Spleen (tissue), 11 donors: ENCODE measurements around the gene TRIM41. TPM values are rescaled to one million over a fixed set of nuclear protein-coding genes. Genes with fewer than 3 reads are reported as not detected.
"Not testable (repeated sequence)": the region's sequence is repeated elsewhere in the genome, so short reads cannot be mapped to it uniquely, and the experiment has no call there.

Experiments
- DNase-seq: peaks from one replicate; pipeline ENCODE4 v3.0.0-alpha.2; 2020
- H3K27ac ChIP-seq, 8 donors: fragments of 200-600 bp; sonication (generic) in 7 of 8; 1 replicate in 4 of 8; 2 replicates in 4 of 8; pipeline versions ENCODE4 v1.5.0 to v1.8.0; 2016 to 2021; ENCODE audit warnings: inconsistent platforms in 4 of 8, mild to moderate bottlenecking in 4 of 8, moderate library complexity in 1 of 8
- H3K27me3 ChIP-seq, 7 donors: fragments of 200-600 bp; sonication (generic) in 6 of 7; replicated peaks in 1 of 7; 1 replicate in 4 of 7; 2 replicates in 3 of 7; pipeline versions ENCODE4 v1.5.0 to v1.8.0; 2016 to 2021; ENCODE audit warnings: inconsistent platforms in 3 of 7, mild to moderate bottlenecking in 1 of 7
- H3K36me3 ChIP-seq, 6 donors: fragments of 200-600 bp; sonication (generic) in 5 of 6; 1 replicate in 4 of 6; 2 replicates in 2 of 6; pipeline versions ENCODE4 v1.5.0 to v1.8.0; 2016 to 2021; ENCODE audit warnings: inconsistent platforms in 2 of 6
- H3K4me1 ChIP-seq, 6 donors: fragments of 200-600 bp; sonication (generic) in 5 of 6; 1 replicate in 3 of 6; 2 replicates in 3 of 6; pipeline versions ENCODE4 v1.5.0 to v1.8.0; 2016 to 2021; ENCODE audit warnings: inconsistent platforms in 3 of 6
- H3K4me3 ChIP-seq, 8 donors: fragments of 200-600 bp; sonication (generic) in 7 of 8; 1 replicate in 4 of 8; 2 replicates in 4 of 8; pipeline versions ENCODE4 v1.5.0 to v1.8.0; 2016 to 2021; ENCODE audit warnings: inconsistent platforms in 4 of 8, mild to moderate bottlenecking in 4 of 8, moderate library complexity in 2 of 8
- H3K9me3 ChIP-seq, 8 donors: fragments of 200-600 bp; sonication (generic) in 7 of 8; 1 replicate in 4 of 8; 2 replicates in 4 of 8; pipeline versions ENCODE4 v1.5.0 to v1.8.0; 2016 to 2021; ENCODE audit warnings: inconsistent platforms in 4 of 8
- POLR2A ChIP-seq, 3 donors: fragments of 450-650 bp; IDR thresholded peaks; one replicate each; pipeline ENCODE4 v1.5.1; 2017; ENCODE audit warnings: antibody characterized with exemption in 3 of 3, mild to moderate bottlenecking in 1 of 3
- POLR2AphosphoS5 ChIP-seq, 3 donors: sonication (generic); formaldehyde crosslinking; IDR thresholded peaks; one replicate each; pipeline ENCODE4 v1.5.1; 2017; ENCODE audit warnings: antibody characterized with exemption in 3 of 3
- WGBS, 5 donors: extraction: QIAGEN DNeasy Blood & Tissue Kit in 3 of 5; methylation state at CpG; one replicate each; pipeline versions ENCODE4 v1.1.5 to v1.1.7; 2013 to 2018; 5-methylcytosine and 5-hydroxymethylcytosine counted together
- intact Hi-C: fragments of 100-400 bp; cut with DNase I; formaldehyde crosslinking; loops from one replicate; pipeline ENCODE4 v1.15.0; 2023; ENCODE audit warnings: low total_unique reads
- microRNA-seq, 3 donors: library from miRNA; unstranded; fragments of <30 nt; microRNA quantifications; one replicate each; pipeline versions ENCODE4 to v1.1.0, GENCODE V29; 2019 to 2020
- polyA plus RNA-seq, 3 donors: library from polyadenylated mRNA; stranded (reverse); fragments of 200-250 nt; gene quantifications; one replicate each; pipeline ENCODE4 v1.2.1, GENCODE V29; 2013
- small RNA-seq, 4 donors: library from RNA; depleted of rRNA; stranded (forward); fragments of <200 nt; gene quantifications; one replicate each; pipeline ENCODE3, GENCODE V24; 2016
- total RNA-seq, 7 donors: library from RNA; depleted of rRNA in 3 of 7; stranded (reverse); fragments of >200 nt in 3 of 7; fragmentation: NEBNext Ultra II Directional in 4 of 7; extraction: Animal tissue kit (Norgen Biotek cat#: 25700) in 4 of 7; gene quantifications; one replicate each; pipeline versions ENCODE4 v1.1.0 to v1.2.1, GENCODE V29; 2016 to 2021
- TF ChIP-seq, protein P1 (sequence below), 11 experiments: fragments of 200-600 bp in 7 of 11; fragments of 450-650 bp in 4 of 11; sonication (generic) in 4 of 11; IDR thresholded peaks in 8 of 11; conservative IDR thresholded peaks in 3 of 11; 1 replicate in 7 of 11; 2 replicates in 4 of 11; pipeline versions ENCODE4 v1.4.0 to v1.8.0; 2016 to 2021; ENCODE audit warnings: antibody characterized with exemption in 11 of 11, inconsistent platforms in 4 of 11, mild to moderate bottlenecking in 1 of 11
- donor health status: healthy with polysubstance abuse.
- donor health status: DM: no; HTN: no; CAD: no; lungs with moderate emphysema.
- donor health status: DM: no; HTN: no; CAD: no.
- donor health status: Bipolar disorder and iron deficiency.
- donor health status: healthy.
- donor health status: DM: no; HTN: no; CAD: no.
- donor health status: DM: yes; HTN: yes; CAD: no.

The TRIM41 gene
- total and polyA plus RNA-seq, 10 donors: 12.5 to 34.1 (median 24.6) TPM

GRCh38 chr5:181282874-181283273, 59.8 kb downstream of the TRIM41 start:
- peak; percentile 56 for DNase-seq
- no peaks in the 10 kb centered on the region for H3K9me3 ChIP-seq
- intact Hi-C loops: no loop called here
- TF ChIP-seq, protein P1, sequence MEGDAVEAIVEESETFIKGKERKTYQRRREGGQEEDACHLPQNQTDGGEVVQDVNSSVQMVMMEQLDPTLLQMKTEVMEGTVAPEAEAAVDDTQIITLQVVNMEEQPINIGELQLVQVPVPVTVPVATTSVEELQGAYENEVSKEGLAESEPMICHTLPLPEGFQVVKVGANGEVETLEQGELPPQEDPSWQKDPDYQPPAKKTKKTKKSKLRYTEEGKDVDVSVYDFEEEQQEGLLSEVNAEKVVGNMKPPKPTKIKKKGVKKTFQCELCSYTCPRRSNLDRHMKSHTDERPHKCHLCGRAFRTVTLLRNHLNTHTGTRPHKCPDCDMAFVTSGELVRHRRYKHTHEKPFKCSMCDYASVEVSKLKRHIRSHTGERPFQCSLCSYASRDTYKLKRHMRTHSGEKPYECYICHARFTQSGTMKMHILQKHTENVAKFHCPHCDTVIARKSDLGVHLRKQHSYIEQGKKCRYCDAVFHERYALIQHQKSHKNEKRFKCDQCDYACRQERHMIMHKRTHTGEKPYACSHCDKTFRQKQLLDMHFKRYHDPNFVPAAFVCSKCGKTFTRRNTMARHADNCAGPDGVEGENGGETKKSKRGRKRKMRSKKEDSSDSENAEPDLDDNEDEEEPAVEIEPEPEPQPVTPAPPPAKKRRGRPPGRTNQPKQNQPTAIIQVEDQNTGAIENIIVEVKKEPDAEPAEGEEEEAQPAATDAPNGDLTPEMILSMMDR (IDR thresholded peaks at IDR 0.05 in 8 of 11, conservative IDR thresholded peaks at IDR 0.05 in 3 of 11): no peak
- TF ChIP-seq POLR2A (IDR thresholded peaks at IDR 0.05) (no peak), POLR2AphosphoS5 (IDR thresholded peaks at IDR 0.05) (no peak)
- H3K4me1 ChIP-seq: peaks cover 0 to 9% (median 0%) of the 10 kb centered on the region in 6 donors
- H3K4me3 ChIP-seq: no peak overlapping the region
- 86 to 100% (median 94%) methylated on average over 2 to 7 of the region's 7 CpGs for WGBS, 5 donors
- no peaks in the 10 kb centered on the region for H3K36me3 ChIP-seq
- H3K27ac ChIP-seq: no peak overlapping the region
- H3K27me3 ChIP-seq: no peaks in the 10 kb centered on the region

- 79 to 89% (median 87%) methylated on average over 12 to 13 of the region's 13 CpGs for WGBS, 5 donors
- TF ChIP-seq POLR2A (IDR thresholded peaks at IDR 0.05) (no peak), POLR2AphosphoS5 (IDR thresholded peaks at IDR 0.05) (no peak)
- TF ChIP-seq, protein P1 (IDR thresholded peaks at IDR 0.05 in 8 of 11, conservative IDR thresholded peaks at IDR 0.05 in 3 of 11): no peak
- intact Hi-C loops: no loop called here
- no peaks in the 10 kb centered on the region for H3K27me3 ChIP-seq
- DNase-seq: peak; percentile 54
- peaks cover 0 to 12% (median 0%) of the 10 kb centered on the region in 6 donors for H3K4me1 ChIP-seq
- no peak overlapping the region for H3K27ac ChIP-seq
- H3K9me3 ChIP-seq: no peaks in the 10 kb centered on the region
- H3K36me3 ChIP-seq: no peaks in the 10 kb centered on the region
- no peak overlapping the region for H3K4me3 ChIP-seq
These were observed 60.3 kb downstream of the TRIM41 start for GRCh38 chr5:181283347-181283746.

GRCh38 chr5:181283841-181284755, 61.0 kb downstream of the TRIM41 start:
- H3K27me3 ChIP-seq, H3K27ac ChIP-seq, H3K36me3 ChIP-seq, H3K4me3 ChIP-seq, H3K9me3 ChIP-seq, intact Hi-C loops: not testable (repeated sequence)
- TF ChIP-seq, protein P1 (IDR thresholded peaks at IDR 0.05 in 8 of 11, conservative IDR thresholded peaks at IDR 0.05 in 3 of 11): peak in 1 of 11 experiments; percentile 28
- 59 to 97% (median 62%) methylated on average over 3 to 6 of the region's 6 CpGs for WGBS, 5 donors
- DNase-seq: peak; percentile 41
- peaks cover 0 to 12% (median 0%) of the 10 kb centered on the region in 6 donors for H3K4me1 ChIP-seq

Small RNA genes lying within 50 kb of the gene (microRNA-seq; reads per million reads assigned to microRNA genes)
- gene MIR4638: 0.28 to 1.4 (median 1.1) reads per million in 3 donors

Small RNA genes lying within 50 kb of the gene (small RNA-seq; reads per million reads assigned to genes)
- 0 reads per million in 4 donors for gene MIR4638
- gene SNORD95: 0 reads per million in 4 donors
- 0 reads per million in 4 donors for gene SNORD96A

Other genes starting within 250 kb of the TRIM41 start
- 1 to 10 TPM in 3 of 7 donors, under 1 TPM in 2, not detected in 2; 0.37 to 2.4 (median 1.0) TPM for gene BTNL3, start 234.4 kb upstream of the TRIM41 start, total RNA-seq
- under 1 TPM; 0.09 to 0.13 (median 0.13) TPM for gene BTNL3, start 234.4 kb upstream of the TRIM41 start, polyA plus RNA-seq
- 100 to 1,000 TPM in 1 of 7 donors, 10 to 100 TPM in 6; 41.6 to 123 (median 86.3) TPM for gene BTNL9, start 183.0 kb upstream of the TRIM41 start, total RNA-seq
- 10 to 100 TPM; 17.2 to 91.1 (median 32.6) TPM for gene BTNL9, start 183.0 kb upstream of the TRIM41 start, polyA plus RNA-seq
- gene OR2V1, start 92.1 kb upstream of the TRIM41 start, total RNA-seq: not detected
- not detected for gene OR2V1, start 92.1 kb upstream of the TRIM41 start, polyA plus RNA-seq
- not detected for gene OR2V2, start 75.7 kb upstream of the TRIM41 start, total RNA-seq
- not detected for gene OR2V2, start 75.7 kb upstream of the TRIM41 start, polyA plus RNA-seq
- gene TRIM7, start 18.1 kb upstream of the TRIM41 start, total RNA-seq: 1 to 10 TPM in 6 of 7 donors, under 1 TPM in 1; 0.81 to 3.9 (median 1.9) TPM
- gene TRIM7, start 18.1 kb upstream of the TRIM41 start, polyA plus RNA-seq: 1 to 10 TPM; 1.0 to 1.3 (median 1.2) TPM
- 1,000 to 10,000 TPM; 1,202 to 2,949 (median 1,651) TPM for gene RACK1, start 20.6 kb downstream of the TRIM41 start, total RNA-seq
- 1,000 to 10,000 TPM; 2,379 to 3,598 (median 2,966) TPM for gene RACK1, start 20.6 kb downstream of the TRIM41 start, polyA plus RNA-seq
- 10 to 100 TPM; 18.9 to 44.0 (median 22.5) TPM for gene TRIM52, start 37.9 kb downstream of the TRIM41 start, total RNA-seq
- 10 to 100 TPM; 11.6 to 19.7 (median 18.4) TPM for gene TRIM52, start 37.9 kb downstream of the TRIM41 start, polyA plus RNA-seq
- gene OR4F3, start 144.0 kb downstream of the TRIM41 start, total RNA-seq: 1 to 10 TPM in 1 of 7 donors, under 1 TPM in 2, not detected in 4; 0.55 to 1.3 (median 0.70) TPM
- gene OR4F3, start 144.0 kb downstream of the TRIM41 start, polyA plus RNA-seq: not detected